Upper lobe of left lung (tissue), 6 donors: ENCODE results near the gene MEGF6. TPM values are rescaled to one million over a fixed set of nuclear protein-coding genes. Genes with fewer than 3 reads are reported as not detected.

Experiments used
- ATAC-seq, 2 donors: fragments of 200-7000 bp; cut with Tn5 transposase; one replicate each; pipeline ENCODE4 v1.9.1; 2022; ENCODE audit warnings: mild to moderate bottlenecking in 2 of 2, moderate library complexity in 2 of 2; ENCODE audit not compliant: low FRiP score in 2 of 2
- DNase-seq, 2 donors: peaks; one replicate each; pipeline ENCODE4 v3.0.0-alpha.2; 2019 to 2020
- H3K27ac ChIP-seq, 4 donors: fragments of 200-600 bp; sonication (generic); one replicate each; pipeline ENCODE4 v1.5.1; 2016 to 2019
- H3K27me3 ChIP-seq, 4 donors: fragments of 200-600 bp; sonication (generic); one replicate each; pipeline ENCODE4 v1.5.1; 2017 to 2019
- H3K36me3 ChIP-seq, 4 donors: fragments of 200-600 bp; sonication (generic); one replicate each; pipeline ENCODE4 v1.5.1; 2016 to 2019
- H3K4me1 ChIP-seq, 4 donors: fragments of 200-600 bp; sonication (generic); one replicate each; pipeline ENCODE4 v1.5.1; 2018 to 2019
- H3K4me3 ChIP-seq, 4 donors: fragments of 200-600 bp; sonication (generic); one replicate each; pipeline ENCODE4 v1.5.1; 2017 to 2019; ENCODE audit warnings: mild to moderate bottlenecking in 2 of 4, moderate library complexity in 1 of 4
- H3K9me3 ChIP-seq, 4 donors: fragments of 200-600 bp; sonication (generic); one replicate each; pipeline ENCODE4 v1.5.1; 2018 to 2019
- EP300 ChIP-seq, 4 donors: sonication (generic); formaldehyde crosslinking; IDR thresholded peaks; one replicate each; pipeline ENCODE4 v1.5.1; 2017; ENCODE audit warnings: antibody characterized with exemption in 4 of 4, control low read depth in 2 of 4
- POLR2A ChIP-seq, 4 donors: fragments of 450-650 bp; IDR thresholded peaks; one replicate each; pipeline ENCODE4 v1.5.1; 2016 to 2017; ENCODE audit warnings: antibody characterized with exemption in 4 of 4, mild to moderate bottlenecking in 2 of 4
- POLR2AphosphoS5 ChIP-seq, 2 donors: sonication (generic); formaldehyde crosslinking; IDR thresholded peaks; one replicate each; pipeline ENCODE4 v1.5.1; 2017; ENCODE audit warnings: antibody characterized with exemption in 2 of 2
- WGBS, 2 donors: methylation state at CpG; one replicate each; pipeline ENCODE4 v1.1.5; 2017 to 2018; 5-methylcytosine and 5-hydroxymethylcytosine counted together
- total RNA-seq, 6 donors: library from RNA; depleted of rRNA in 4 of 6; stranded (reverse); fragments of >200 nt in 4 of 6; gene quantifications; one replicate each; pipeline versions ENCODE4 v1.1.0 to v1.2.1, GENCODE V29; 2016 to 2021
- TF ChIP-seq, protein P1 (sequence below), 6 experiments: fragments of 450-650 bp in 4 of 6; fragments of 200-600 bp in 2 of 6; sonication (generic) in 2 of 6; IDR thresholded peaks; one replicate each; pipeline ENCODE4 v1.5.1; 2016 to 2019; ENCODE audit warnings: antibody characterized with exemption in 6 of 6
- donor health status: DM: no; HTN: no; CAD: no; lungs with moderate emphysema.
- donor health status: DM: no; HTN: yes; CAD: no; lungs with severe emphysema.

The MEGF6 gene
- total RNA-seq, 6 donors from 2014 or later, result 23.8 to 128 (median 83.5) TPM

DNA sequence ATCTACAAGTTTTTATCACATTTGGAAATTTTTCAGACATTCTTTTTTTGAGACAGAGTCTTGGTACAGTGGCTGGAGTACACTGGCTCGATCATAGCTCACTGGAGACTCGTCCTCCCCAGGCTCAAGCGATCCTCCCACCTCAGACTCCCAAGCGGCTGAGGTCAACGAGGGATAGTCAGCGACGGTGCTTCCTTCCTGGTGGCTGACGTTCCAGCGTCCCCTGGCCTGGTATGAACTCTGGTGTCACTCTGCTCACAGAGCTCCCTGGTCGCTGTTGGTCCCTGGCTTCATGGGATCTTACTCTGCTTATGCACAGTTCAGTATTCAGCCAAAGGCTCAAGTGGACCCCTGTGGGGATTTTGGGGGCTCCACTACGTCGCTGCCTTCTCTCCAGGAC is 160.3 kb downstream of the MEGF6 start:
- DNase-seq (no peak), ATAC-seq (no peak)
- H3K9me3 ChIP-seq, result no peaks in the 10 kb centered on the region
- H3K4me1 ChIP-seq, result peaks cover 16 to 29% (median 21%) of the 10 kb centered on the region in 4 donors
- H3K36me3 ChIP-seq, result no peaks in the 10 kb centered on the region
- H3K27me3 ChIP-seq, result peaks cover 0 to 12% (median 0%) of the 10 kb centered on the region in 4 donors
- TF ChIP-seq POLR2AphosphoS5 (IDR thresholded peaks at IDR 0.05) (no peak), POLR2A (IDR thresholded peaks at IDR 0.05) (no peak), EP300 (IDR thresholded peaks at IDR 0.05) (no peak)
- TF ChIP-seq, protein P1, sequence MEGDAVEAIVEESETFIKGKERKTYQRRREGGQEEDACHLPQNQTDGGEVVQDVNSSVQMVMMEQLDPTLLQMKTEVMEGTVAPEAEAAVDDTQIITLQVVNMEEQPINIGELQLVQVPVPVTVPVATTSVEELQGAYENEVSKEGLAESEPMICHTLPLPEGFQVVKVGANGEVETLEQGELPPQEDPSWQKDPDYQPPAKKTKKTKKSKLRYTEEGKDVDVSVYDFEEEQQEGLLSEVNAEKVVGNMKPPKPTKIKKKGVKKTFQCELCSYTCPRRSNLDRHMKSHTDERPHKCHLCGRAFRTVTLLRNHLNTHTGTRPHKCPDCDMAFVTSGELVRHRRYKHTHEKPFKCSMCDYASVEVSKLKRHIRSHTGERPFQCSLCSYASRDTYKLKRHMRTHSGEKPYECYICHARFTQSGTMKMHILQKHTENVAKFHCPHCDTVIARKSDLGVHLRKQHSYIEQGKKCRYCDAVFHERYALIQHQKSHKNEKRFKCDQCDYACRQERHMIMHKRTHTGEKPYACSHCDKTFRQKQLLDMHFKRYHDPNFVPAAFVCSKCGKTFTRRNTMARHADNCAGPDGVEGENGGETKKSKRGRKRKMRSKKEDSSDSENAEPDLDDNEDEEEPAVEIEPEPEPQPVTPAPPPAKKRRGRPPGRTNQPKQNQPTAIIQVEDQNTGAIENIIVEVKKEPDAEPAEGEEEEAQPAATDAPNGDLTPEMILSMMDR (IDR thresholded peaks at IDR 0.05), result no peak
- no peak overlapping the region for H3K27ac ChIP-seq
- 55 to 79% methylated on average over 8 to 12 of the region's 12 CpGs for WGBS, 2 donors
- H3K4me3 ChIP-seq, result no peak overlapping the region

DNA sequence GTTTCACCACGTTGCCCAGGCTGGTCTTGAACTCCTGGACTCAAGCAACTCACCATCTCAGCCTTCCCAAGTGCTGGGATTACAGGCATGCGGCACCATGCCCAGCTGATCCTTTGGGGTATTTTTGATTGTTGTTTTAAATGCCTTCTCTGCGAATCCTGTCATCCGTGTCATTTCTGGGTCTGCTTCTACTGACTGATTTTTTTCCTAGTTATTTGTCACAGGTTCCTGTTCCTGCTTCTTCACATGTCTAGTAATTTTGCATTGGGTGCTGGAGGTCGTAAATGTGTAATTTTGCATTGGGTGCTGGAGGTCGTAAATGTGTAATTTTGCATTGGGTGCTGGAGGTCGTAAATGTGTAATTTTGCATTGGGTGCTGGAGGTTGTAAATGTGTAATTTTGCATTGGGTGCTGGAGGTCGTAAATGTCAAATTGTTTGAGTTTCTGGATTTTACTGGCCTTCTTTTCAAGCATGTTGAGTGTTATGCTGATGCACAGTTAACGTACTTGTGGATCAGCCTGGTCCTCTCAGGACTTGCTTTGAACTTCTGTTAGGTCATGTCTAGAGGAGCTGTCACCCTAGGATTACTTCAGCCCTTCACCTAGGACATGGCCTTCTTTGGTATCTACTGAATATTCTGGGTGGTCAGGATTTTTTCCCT is 161.0 kb downstream of the MEGF6 start:
- DNase-seq, result no peak
- Histone ChIP-seq H3K9me3 (no peaks in the 10 kb centered on the region), H3K4me3 (no peak overlapping the region), H3K4me1 (peaks cover 16 to 26% (median 20%) of the 10 kb centered on the region in 4 donors), H3K27ac (no peak overlapping the region), H3K27me3 (peaks cover 0 to 12% (median 0%) of the 10 kb centered on the region in 4 donors), H3K36me3 (no peaks in the 10 kb centered on the region)
- 82 to 87% methylated on average over 9 of the region's 9 CpGs for WGBS, 2 donors
- ATAC-seq, result no peak
- TF ChIP-seq POLR2A (IDR thresholded peaks at IDR 0.05), result no peak
- no peak for TF ChIP-seq POLR2AphosphoS5 (IDR thresholded peaks at IDR 0.05)
- TF ChIP-seq, protein P1 (IDR thresholded peaks at IDR 0.05), result no peak
- no peak for TF ChIP-seq EP300 (IDR thresholded peaks at IDR 0.05)

DNA sequence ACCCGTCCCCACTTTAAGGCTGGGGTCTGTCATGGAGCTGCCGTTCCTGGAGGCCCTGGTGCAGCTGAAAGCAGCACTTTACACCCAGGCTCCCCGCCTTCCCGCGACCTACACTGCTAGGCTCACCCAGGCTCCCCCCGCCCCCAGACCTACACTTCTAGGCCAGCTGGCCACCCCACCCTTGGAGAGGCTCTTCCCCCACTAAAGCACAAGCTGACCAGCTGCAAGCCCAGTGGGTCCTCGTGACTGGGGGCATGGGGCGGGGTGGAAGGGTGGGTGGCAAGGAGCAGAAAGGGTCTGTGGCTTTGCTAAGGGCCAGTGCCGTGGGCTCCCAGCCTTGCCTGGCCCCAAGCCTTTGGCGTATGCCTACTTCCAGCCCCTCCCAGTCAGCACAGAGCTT is 166.6 kb downstream of the MEGF6 start:
- DNase-seq, result peak in 1 of 2 donors; percentile 54
- Histone ChIP-seq H3K4me3 (no peak overlapping the region), H3K36me3 (no peaks in the 10 kb centered on the region), H3K27me3 (peaks cover 0 to 4% (median 0%) of the 10 kb centered on the region in 4 donors), H3K9me3 (no peaks in the 10 kb centered on the region), H3K4me1 (no peaks in the 10 kb centered on the region), H3K27ac (no peak overlapping the region)
- TF ChIP-seq, protein P1 (IDR thresholded peaks at IDR 0.05), result no peak
- TF ChIP-seq POLR2A (IDR thresholded peaks at IDR 0.05), result no peak
- no peak for TF ChIP-seq POLR2AphosphoS5 (IDR thresholded peaks at IDR 0.05)
- no peak for TF ChIP-seq EP300 (IDR thresholded peaks at IDR 0.05)
- ATAC-seq, result no peak
- WGBS, 2 donors, result 64 to 69% methylated on average over 5 to 10 of the region's 10 CpGs

DNA sequence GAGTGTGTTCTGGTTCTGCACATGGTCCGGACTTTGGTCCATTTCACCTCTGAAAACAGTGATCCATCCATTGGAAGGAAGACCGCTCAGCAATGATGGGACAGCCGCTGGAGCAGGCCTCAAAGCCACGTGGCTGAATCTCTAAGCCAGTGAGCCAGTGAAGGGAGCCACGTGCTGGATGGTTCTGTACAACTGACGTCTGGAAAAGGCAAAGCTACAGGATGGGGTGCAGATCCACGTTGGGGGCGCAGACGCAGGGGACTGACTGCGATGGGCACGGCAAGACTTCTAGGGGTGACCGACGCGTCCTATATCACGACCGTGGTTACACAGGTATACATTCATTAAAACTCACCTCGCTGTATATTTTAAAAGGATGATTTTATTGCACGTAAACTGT is 167.0 kb downstream of the MEGF6 start:
- 87 to 90% methylated on average over 18 of the region's 18 CpGs for WGBS, 2 donors
- Histone ChIP-seq H3K27ac (no peak overlapping the region), H3K9me3 (no peaks in the 10 kb centered on the region), H3K4me3 (no peak overlapping the region), H3K27me3 (peaks cover 0 to 4% (median 0%) of the 10 kb centered on the region in 4 donors), H3K36me3 (no peaks in the 10 kb centered on the region), H3K4me1 (no peaks in the 10 kb centered on the region)
- ATAC-seq (no peak), DNase-seq (no peak)
- TF ChIP-seq POLR2A (IDR thresholded peaks at IDR 0.05), result no peak
- TF ChIP-seq, protein P1 (IDR thresholded peaks at IDR 0.05), result no peak
- no peak for TF ChIP-seq EP300 (IDR thresholded peaks at IDR 0.05)
- no peak for TF ChIP-seq POLR2AphosphoS5 (IDR thresholded peaks at IDR 0.05)

DNA sequence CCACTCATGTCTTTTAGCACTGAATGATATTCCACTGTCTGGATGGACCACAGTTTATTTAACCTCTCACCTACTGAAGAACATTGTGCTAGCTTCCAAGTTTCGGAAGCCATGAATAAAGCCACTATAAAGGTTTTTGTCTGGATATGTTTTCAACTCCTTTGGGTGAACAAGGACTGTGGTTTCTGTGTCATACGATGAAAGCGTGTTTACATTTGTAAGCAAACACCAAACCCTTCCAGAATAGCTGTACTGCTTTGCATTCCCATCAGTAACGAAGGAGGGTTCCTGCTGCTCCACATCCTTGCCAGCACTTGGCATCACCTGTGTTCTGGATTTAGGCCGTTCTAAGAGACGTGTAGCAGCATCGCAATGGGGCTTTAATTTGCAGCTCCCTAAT is 167.5 kb downstream of the MEGF6 start:
- H3K9me3 ChIP-seq, result no peaks in the 10 kb centered on the region
- no peak for TF ChIP-seq POLR2A (IDR thresholded peaks at IDR 0.05)
- TF ChIP-seq, protein P1 (IDR thresholded peaks at IDR 0.05), result no peak
- TF ChIP-seq EP300 (IDR thresholded peaks at IDR 0.05), result no peak
- TF ChIP-seq POLR2AphosphoS5 (IDR thresholded peaks at IDR 0.05), result no peak
- H3K36me3 ChIP-seq, result no peaks in the 10 kb centered on the region
- ATAC-seq (no peak), DNase-seq (no peak)
- no peaks in the 10 kb centered on the region for H3K4me1 ChIP-seq
- no peak overlapping the region for H3K27ac ChIP-seq
- no peak overlapping the region for H3K4me3 ChIP-seq
- peaks cover 0 to 4% (median 0%) of the 10 kb centered on the region in 4 donors for H3K27me3 ChIP-seq
- 69 to 78% methylated on average over 7 of the region's 7 CpGs for WGBS, 2 donors
